Suprapubic skin (tissue), 4 donors: ENCODE measurements around the gene GGCX. TPM values are rescaled to one million over a fixed set of nuclear protein-coding genes. Genes with fewer than 3 reads are reported as not detected.

Experiments
- DNase-seq, 2 donors: peaks; one replicate each; pipeline ENCODE4 v3.0.0-alpha.2; 2019; ENCODE audit warnings: low spot score in 2 of 2
- H3K27ac ChIP-seq: fragments of 200-600 bp; sonication (generic); one replicate; pipeline ENCODE4 v1.5.1; 2019
- H3K27me3 ChIP-seq: fragments of 200-600 bp; sonication (generic); one replicate; pipeline ENCODE4 v1.5.1; 2019
- H3K36me3 ChIP-seq: fragments of 200-600 bp; sonication (generic); one replicate; pipeline ENCODE4 v1.5.1; 2019
- H3K4me1 ChIP-seq: fragments of 200-600 bp; sonication (generic); one replicate; pipeline ENCODE4 v1.5.1; 2019
- H3K4me3 ChIP-seq: fragments of 200-600 bp; sonication (generic); one replicate; pipeline ENCODE4 v1.5.1; 2019; ENCODE audit warnings: mild to moderate bottlenecking
- H3K9me3 ChIP-seq: fragments of 200-600 bp; sonication (generic); one replicate; pipeline ENCODE4 v1.5.1; 2019
- EP300 ChIP-seq: sonication (generic); formaldehyde crosslinking; IDR thresholded peaks from one replicate; pipeline ENCODE4 v1.6.1; 2017; ENCODE audit warnings: antibody characterized with exemption
- POLR2A ChIP-seq, 2 donors: fragments of 450-650 bp; IDR thresholded peaks; one replicate each; pipeline ENCODE4 v1.6.1; 2017; ENCODE audit warnings: antibody characterized with exemption in 2 of 2, mild to moderate bottlenecking in 2 of 2, moderate library complexity in 2 of 2
- POLR2AphosphoS5 ChIP-seq, 3 donors: sonication (generic); formaldehyde crosslinking; IDR thresholded peaks; one replicate each; pipeline ENCODE4 v1.6.1; 2017; ENCODE audit warnings: antibody characterized with exemption in 3 of 3
- WGBS: methylation state at CpG from one replicate; pipeline ENCODE4 v1.1.5; 2018; 5-methylcytosine and 5-hydroxymethylcytosine counted together
- total RNA-seq, 4 donors: library from RNA; depleted of rRNA; stranded (reverse); fragments of >200 nt; gene quantifications; one replicate each; pipeline ENCODE4 v1.1.0, GENCODE V29; 2016
- TF ChIP-seq, protein P1 (sequence below), 2 donors: fragments of 200-600 bp in 1 of 2; fragments of 450-650 bp in 1 of 2; sonication (generic) in 1 of 2; IDR thresholded peaks; one replicate each; pipeline ENCODE4 v1.5.1; 2016 to 2019; ENCODE audit warnings: antibody characterized with exemption in 2 of 2, mild to moderate bottlenecking in 1 of 2, moderate library complexity in 1 of 2

GGCX gene
- total RNA-seq, 4 donors from 2014 or later, result 23.2 to 38.9 (median 27.7) TPM

DNA sequence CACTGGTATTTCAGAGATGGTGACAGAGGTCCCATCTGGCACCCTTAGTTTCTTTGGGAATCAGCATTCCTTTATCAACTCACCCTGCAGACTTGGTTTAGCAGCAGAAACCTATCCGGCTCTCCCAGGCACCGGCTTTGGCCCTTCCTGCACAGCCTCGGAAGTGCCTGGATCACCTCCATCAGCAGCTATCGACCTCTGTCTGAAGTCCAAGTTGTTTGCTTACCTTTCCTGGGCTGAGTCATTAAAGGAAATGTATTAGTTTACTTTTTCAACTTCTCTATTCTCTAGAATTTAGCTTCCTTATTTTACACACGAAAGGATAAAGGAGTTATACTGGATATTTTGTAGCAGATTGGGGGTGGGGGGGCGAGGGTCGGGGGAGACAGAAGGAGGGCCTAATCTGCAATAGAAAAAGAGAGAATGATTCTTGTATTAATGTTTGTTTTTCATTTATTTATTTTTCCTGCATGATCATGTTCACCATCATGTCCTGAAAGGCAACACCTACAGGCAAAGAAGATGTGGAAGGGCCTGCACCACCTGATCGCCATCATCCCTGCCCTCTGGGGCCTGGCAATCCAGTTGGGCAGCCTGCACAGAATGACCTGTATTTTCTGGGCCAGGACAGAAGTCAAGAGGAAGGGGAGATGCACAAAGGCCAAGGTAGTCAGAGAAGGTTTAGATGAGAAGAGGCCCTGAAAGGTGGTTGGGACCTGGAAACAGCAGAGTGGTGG lies 44.5 kb downstream of the GGCX start:
- Histone ChIP-seq H3K4me3 (no peak overlapping the region), H3K36me3 (no peaks in the 10 kb centered on the region), H3K4me1 (no peaks in the 10 kb centered on the region), H3K27ac (no peak overlapping the region), H3K9me3 (no peaks in the 10 kb centered on the region), H3K27me3 (no peaks in the 10 kb centered on the region)
- peak in 1 of 2 donors; percentile 18 for DNase-seq
- 68% methylated on average over 8 of the region's 8 CpGs for WGBS
- no peak for TF ChIP-seq EP300
- TF ChIP-seq POLR2A (IDR thresholded peaks at IDR 0.05), result no peak
- TF ChIP-seq, protein P1, sequence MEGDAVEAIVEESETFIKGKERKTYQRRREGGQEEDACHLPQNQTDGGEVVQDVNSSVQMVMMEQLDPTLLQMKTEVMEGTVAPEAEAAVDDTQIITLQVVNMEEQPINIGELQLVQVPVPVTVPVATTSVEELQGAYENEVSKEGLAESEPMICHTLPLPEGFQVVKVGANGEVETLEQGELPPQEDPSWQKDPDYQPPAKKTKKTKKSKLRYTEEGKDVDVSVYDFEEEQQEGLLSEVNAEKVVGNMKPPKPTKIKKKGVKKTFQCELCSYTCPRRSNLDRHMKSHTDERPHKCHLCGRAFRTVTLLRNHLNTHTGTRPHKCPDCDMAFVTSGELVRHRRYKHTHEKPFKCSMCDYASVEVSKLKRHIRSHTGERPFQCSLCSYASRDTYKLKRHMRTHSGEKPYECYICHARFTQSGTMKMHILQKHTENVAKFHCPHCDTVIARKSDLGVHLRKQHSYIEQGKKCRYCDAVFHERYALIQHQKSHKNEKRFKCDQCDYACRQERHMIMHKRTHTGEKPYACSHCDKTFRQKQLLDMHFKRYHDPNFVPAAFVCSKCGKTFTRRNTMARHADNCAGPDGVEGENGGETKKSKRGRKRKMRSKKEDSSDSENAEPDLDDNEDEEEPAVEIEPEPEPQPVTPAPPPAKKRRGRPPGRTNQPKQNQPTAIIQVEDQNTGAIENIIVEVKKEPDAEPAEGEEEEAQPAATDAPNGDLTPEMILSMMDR (IDR thresholded peaks at IDR 0.05), result no peak
- no peak for TF ChIP-seq POLR2AphosphoS5 (IDR thresholded peaks at IDR 0.05)

GRCh38 chr2:85514323-85514722 lies 47.0 kb downstream of the GGCX start:
- Histone ChIP-seq H3K27ac (no peak overlapping the region), H3K9me3 (no peaks in the 10 kb centered on the region), H3K27me3 (no peaks in the 10 kb centered on the region), H3K4me1 (no peaks in the 10 kb centered on the region), H3K36me3 (no peaks in the 10 kb centered on the region), H3K4me3 (no peak overlapping the region)
- 89% methylated on average over 6 of the region's 6 CpGs for WGBS
- TF ChIP-seq POLR2AphosphoS5 (IDR thresholded peaks at IDR 0.05), result no peak
- TF ChIP-seq POLR2A (IDR thresholded peaks at IDR 0.05), result no peak
- TF ChIP-seq, protein P1 (IDR thresholded peaks at IDR 0.05), result no peak
- no peak for TF ChIP-seq EP300
- DNase-seq, result no peak

GRCh38 chr2:85511008-85511811 lies 50.1 kb downstream of the GGCX start:
- WGBS, result 73% methylated on average over 6 of the region's 6 CpGs
- H3K27me3 ChIP-seq, result no peaks in the 10 kb centered on the region
- no peaks in the 10 kb centered on the region for H3K36me3 ChIP-seq
- DNase-seq, result peak in 1 of 2 donors; percentile 18
- no peaks in the 10 kb centered on the region for H3K9me3 ChIP-seq
- no peaks in the 10 kb centered on the region for H3K4me1 ChIP-seq
- H3K4me3 ChIP-seq, result no peak overlapping the region
- TF ChIP-seq, protein P1 (IDR thresholded peaks at IDR 0.05), result no peak
- no peak for TF ChIP-seq POLR2A (IDR thresholded peaks at IDR 0.05)
- TF ChIP-seq EP300, result no peak
- TF ChIP-seq POLR2AphosphoS5 (IDR thresholded peaks at IDR 0.05), result no peak
- no peak overlapping the region for H3K27ac ChIP-seq

DNA sequence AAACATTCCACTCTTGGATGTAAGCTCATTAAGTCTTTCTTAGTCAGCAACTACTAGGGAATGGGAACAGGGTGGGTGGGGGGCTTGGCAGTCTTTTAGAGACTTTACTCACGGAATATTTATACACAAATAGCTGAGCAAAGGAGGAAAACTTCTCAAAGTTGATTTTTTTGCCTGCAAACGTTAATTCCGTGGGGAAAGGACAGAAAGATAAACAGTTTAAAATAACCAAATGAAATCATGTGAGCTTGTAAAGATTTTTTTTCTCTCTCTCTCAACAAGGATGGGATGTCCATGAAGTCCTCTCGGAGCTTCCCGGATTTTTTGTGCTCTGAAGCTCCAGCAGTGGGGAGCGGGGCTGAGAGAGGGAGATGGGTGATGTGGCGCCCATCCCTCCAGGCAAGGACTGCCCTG lies 54.5 kb downstream of the GGCX start:
- no peak for TF ChIP-seq POLR2AphosphoS5 (IDR thresholded peaks at IDR 0.05)
- TF ChIP-seq POLR2A (IDR thresholded peaks at IDR 0.05), result no peak
- TF ChIP-seq EP300, result no peak
- TF ChIP-seq, protein P1 (IDR thresholded peaks at IDR 0.05), result no peak
- H3K36me3 ChIP-seq, result no peaks in the 10 kb centered on the region
- H3K9me3 ChIP-seq, result no peaks in the 10 kb centered on the region
- peak in 1 of 2 donors; percentile 36 for DNase-seq
- peaks cover 31% of the 10 kb centered on the region for H3K4me1 ChIP-seq
- no peaks in the 10 kb centered on the region for H3K27me3 ChIP-seq
- peak overlapping the region; percentile 32 for H3K27ac ChIP-seq
- WGBS, result 70% methylated on average over 7 of the region's 7 CpGs
- H3K4me3 ChIP-seq, result no peak overlapping the region
